ENCODE data around the gene TENT5C. TPM values are rescaled to one million over a fixed set of nuclear protein-coding genes. Genes with fewer than 3 reads are reported as not detected.
A peak's percentile ranks its signal among the peaks of the same experiment; 100 is the strongest.

Gene TENT5C
- total RNA-seq, 5 donors from 2014 or later (not counting 1 experiment from before 2014, with no cell fraction given): 7.6 to 133 (median 11.2) TPM

DNA sequence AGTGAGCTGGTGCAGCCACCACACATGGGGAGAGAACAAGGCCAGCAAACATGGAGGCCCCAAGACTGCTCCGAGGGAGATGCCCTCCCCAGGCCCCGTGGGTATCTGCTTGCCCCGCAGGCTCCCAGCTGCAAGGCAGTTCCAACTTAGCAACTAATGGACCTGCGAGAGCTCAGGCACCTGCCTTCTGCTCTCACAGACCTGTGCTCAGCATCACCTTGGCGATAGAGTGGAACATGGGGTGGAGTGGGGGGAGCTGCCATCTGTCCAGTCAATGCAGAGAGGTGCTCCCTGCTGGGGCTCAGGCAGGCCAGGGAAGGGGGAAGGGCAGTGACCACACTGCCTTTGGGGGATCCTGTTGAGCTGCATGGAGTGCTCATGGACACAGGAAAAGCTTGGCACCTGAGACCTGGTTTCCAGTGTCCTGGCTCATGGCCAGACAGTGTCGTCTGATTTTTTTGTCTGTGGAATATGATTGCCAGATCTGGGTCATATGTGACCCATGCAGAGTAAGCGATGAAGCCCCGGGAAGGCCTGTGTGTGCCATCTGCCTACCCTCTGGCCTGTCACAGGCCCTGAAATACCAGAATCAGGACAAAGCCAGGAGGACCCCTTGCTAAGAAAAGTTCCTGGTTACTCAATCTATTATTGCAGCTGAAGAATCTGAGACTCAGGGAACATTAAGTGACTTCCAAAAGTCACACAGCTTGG, 39.9 kb upstream of the TENT5C start:
- no peaks in the 10 kb centered on the region for H3K36me3 Mint-ChIP-seq
- no peak overlapping the region for H3K27ac Mint-ChIP-seq
- no peaks in the 10 kb centered on the region for H3K27me3 Mint-ChIP-seq
- 87% methylated on average over 5 of the region's 8 CpGs for WGBS (ENCODE audit: insufficient coverage)
- ChIA-PET POLR2A (no interaction called here), CTCF (no interaction called here)
- DNase-seq (no peak), ATAC-seq (replicated peaks in 1 of 4) (no peak)
- peaks cover 0 to 17% of the 10 kb centered on the region in 2 experiments for H3K27me3 ChIP-seq (replicated peaks in 1 of 2; ENCODE audit: control insufficient read depth in 2 of 2, extremely low read depth in 1 of 2, insufficient read depth in 2 of 2, low read length in 1 of 2)
- no peaks in the 10 kb centered on the region for H3K4me1 ChIP-seq (ENCODE audit: control insufficient read depth in 1 of 2, extremely low read depth in 1 of 2, insufficient read depth in 2 of 2, low read length in 2 of 2)
- H3K9me3 ChIP-seq: no peaks in the 10 kb centered on the region
- no peak overlapping the region for H3K27ac ChIP-seq (ENCODE audit: low read length)
- H3K4me1 Mint-ChIP-seq: peaks cover 0 to 6% (median 4%) of the 10 kb centered on the region in 3 donors
- H3K36me3 ChIP-seq (ENCODE audit: control insufficient read depth in 2 of 2, extremely low read depth in 1 of 2, insufficient read depth in 1 of 2, low read length in 1 of 2): no peaks in the 10 kb centered on the region
- H3K4me3 ChIP-seq (ENCODE audit: control insufficient read depth in 1 of 2, extremely low read depth in 1 of 2, low read length in 1 of 2): no peak overlapping the region
- no peak overlapping the region for H3K4me3 Mint-ChIP-seq
- H3K9me3 Mint-ChIP-seq: no peaks in the 10 kb centered on the region

DNA sequence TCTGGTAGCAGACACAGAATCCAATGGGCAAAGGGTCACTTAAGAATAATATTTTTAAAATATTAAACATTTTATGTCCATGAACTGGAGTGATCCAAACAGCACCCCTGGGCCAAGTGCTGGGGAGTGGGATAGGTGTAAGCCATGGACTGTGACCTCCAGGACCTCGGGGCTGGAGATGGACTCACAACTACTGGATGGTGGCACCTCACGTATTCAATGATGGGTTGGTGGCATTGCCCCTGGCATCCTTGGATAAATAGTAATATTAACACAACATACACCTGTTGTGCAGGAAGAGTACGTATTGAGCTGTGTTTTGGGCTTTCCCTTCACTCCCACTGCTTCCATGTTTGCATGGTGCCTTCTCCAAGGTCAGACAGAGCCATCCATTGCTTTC, 39.3 kb upstream of the TENT5C start:
- H3K36me3 ChIP-seq (ENCODE audit: control insufficient read depth in 2 of 2, extremely low read depth in 1 of 2, insufficient read depth in 1 of 2, low read length in 1 of 2): no peaks in the 10 kb centered on the region
- ChIA-PET POLR2A (no interaction called here), CTCF (no interaction called here)
- no peaks in the 10 kb centered on the region for H3K4me1 ChIP-seq (ENCODE audit: control insufficient read depth in 1 of 2, extremely low read depth in 1 of 2, insufficient read depth in 2 of 2, low read length in 2 of 2)
- H3K27me3 ChIP-seq (replicated peaks in 1 of 2; ENCODE audit: control insufficient read depth in 2 of 2, extremely low read depth in 1 of 2, insufficient read depth in 2 of 2, low read length in 1 of 2): peaks cover 0 to 17% of the 10 kb centered on the region in 2 experiments
- Mint-ChIP-seq H3K27me3 (no peaks in the 10 kb centered on the region), H3K27ac (no peak overlapping the region), H3K9me3 (no peaks in the 10 kb centered on the region), H3K4me1 (peaks cover 3 to 12% (median 6%) of the 10 kb centered on the region in 3 donors), H3K36me3 (no peaks in the 10 kb centered on the region), H3K4me3 (no peak overlapping the region)
- ATAC-seq (replicated peaks in 1 of 4): no peak
- no peak overlapping the region for H3K27ac ChIP-seq (ENCODE audit: low read length)
- H3K4me3 ChIP-seq (ENCODE audit: control insufficient read depth in 1 of 2, extremely low read depth in 1 of 2, low read length in 1 of 2): no peak overlapping the region
- no peaks in the 10 kb centered on the region for H3K9me3 ChIP-seq
- no CpG with 5 or more reads among the region's 3 CpGs for WGBS (ENCODE audit: insufficient coverage)
- no peak for DNase-seq

DNA sequence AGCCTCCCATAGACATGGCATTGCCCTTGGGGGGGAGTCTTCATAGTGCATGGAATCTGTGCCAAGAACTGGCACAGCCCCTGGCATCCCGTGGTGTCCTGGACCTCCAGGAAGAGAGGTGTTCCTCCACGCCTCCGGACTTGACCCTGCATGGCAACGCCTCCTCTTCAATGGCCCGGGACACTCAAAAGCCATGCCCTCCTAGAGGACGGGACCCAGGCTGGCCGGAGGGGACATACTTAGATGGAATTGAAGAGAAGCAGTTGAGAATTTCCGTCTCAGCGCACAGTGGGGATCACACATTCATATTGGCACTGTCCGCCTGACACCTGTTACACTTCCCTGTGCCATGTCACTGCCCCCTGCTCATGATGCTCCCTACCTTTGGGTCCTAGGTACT, 38.4 kb upstream of the TENT5C start:
- H3K27me3 Mint-ChIP-seq: no peaks in the 10 kb centered on the region
- no peak overlapping the region for H3K27ac Mint-ChIP-seq
- 94% methylated on average over 7 of the region's 10 CpGs for WGBS (ENCODE audit: insufficient coverage)
- POLR2A ChIA-PET: no interaction called here
- H3K4me1 Mint-ChIP-seq: peaks cover 11 to 20% (median 14%) of the 10 kb centered on the region in 3 donors
- Histone ChIP-seq H3K9me3 (no peaks in the 10 kb centered on the region), H3K36me3 (ENCODE audit: control insufficient read depth in 2 of 2, extremely low read depth in 1 of 2, insufficient read depth in 1 of 2, low read length in 1 of 2) (no peaks in the 10 kb centered on the region), H3K4me3 (ENCODE audit: control insufficient read depth in 1 of 2, extremely low read depth in 1 of 2, low read length in 1 of 2) (no peak overlapping the region), H3K27me3 (replicated peaks in 1 of 2; ENCODE audit: control insufficient read depth in 2 of 2, extremely low read depth in 1 of 2, insufficient read depth in 2 of 2, low read length in 1 of 2) (peaks cover 0 to 17% of the 10 kb centered on the region in 2 experiments), H3K27ac (ENCODE audit: low read length) (no peak overlapping the region), H3K4me1 (ENCODE audit: control insufficient read depth in 1 of 2, extremely low read depth in 1 of 2, insufficient read depth in 2 of 2, low read length in 2 of 2) (peaks cover 0 to 3% of the 10 kb centered on the region in 2 experiments)
- CTCF ChIA-PET: no interaction called here
- H3K36me3 Mint-ChIP-seq: no peaks in the 10 kb centered on the region
- DNase-seq (no peak), ATAC-seq (replicated peaks in 1 of 4) (no peak)
- H3K9me3 Mint-ChIP-seq: no peaks in the 10 kb centered on the region
- H3K4me3 Mint-ChIP-seq: no peak overlapping the region

GRCh38 chr1:117567976-117568375, 37.9 kb upstream of the TENT5C start:
- 79% methylated on average over 2 of the region's 3 CpGs for WGBS (ENCODE audit: insufficient coverage)
- H3K4me1 ChIP-seq (ENCODE audit: control insufficient read depth in 1 of 2, extremely low read depth in 1 of 2, insufficient read depth in 2 of 2, low read length in 2 of 2): peaks cover 0 to 8% of the 10 kb centered on the region in 2 experiments
- ChIA-PET POLR2A (no interaction called here), CTCF (no interaction called here)
- H3K27me3 ChIP-seq (replicated peaks in 1 of 2; ENCODE audit: control insufficient read depth in 2 of 2, extremely low read depth in 1 of 2, insufficient read depth in 2 of 2, low read length in 1 of 2): peaks cover 0 to 16% of the 10 kb centered on the region in 2 experiments
- Mint-ChIP-seq H3K4me1 (peaks cover 16 to 25% (median 19%) of the 10 kb centered on the region in 3 donors), H3K36me3 (no peaks in the 10 kb centered on the region), H3K27me3 (no peaks in the 10 kb centered on the region), H3K9me3 (no peaks in the 10 kb centered on the region), H3K27ac (no peak overlapping the region), H3K4me3 (no peak overlapping the region)
- no peaks in the 10 kb centered on the region for H3K36me3 ChIP-seq (ENCODE audit: control insufficient read depth in 2 of 2, extremely low read depth in 1 of 2, insufficient read depth in 1 of 2, low read length in 1 of 2)
- no peaks in the 10 kb centered on the region for H3K9me3 ChIP-seq
- ATAC-seq (replicated peaks in 1 of 4) (no peak), DNase-seq (no peak)
- no peak overlapping the region for H3K27ac ChIP-seq (ENCODE audit: low read length)
- H3K4me3 ChIP-seq (ENCODE audit: control insufficient read depth in 1 of 2, extremely low read depth in 1 of 2, low read length in 1 of 2): no peak overlapping the region

DNA sequence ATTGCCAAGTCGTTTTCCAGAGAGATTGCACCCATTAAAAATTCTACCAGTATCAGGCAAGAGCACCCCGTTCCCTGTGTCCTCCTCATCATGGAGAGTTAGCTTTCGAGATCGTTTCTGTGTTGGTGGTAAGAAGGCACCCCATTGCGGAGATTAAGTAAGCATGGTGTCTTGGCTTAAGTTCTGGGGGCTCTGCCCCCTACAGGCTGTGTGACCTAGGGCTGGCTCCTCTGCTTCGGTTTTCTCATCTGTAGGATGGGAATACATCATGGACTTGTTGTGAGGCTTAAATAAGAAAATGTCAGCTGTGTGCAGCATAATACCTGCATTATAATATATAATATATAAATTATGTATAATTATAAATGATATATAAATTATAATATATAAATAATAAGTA, 36.8 kb upstream of the TENT5C start:
- Mint-ChIP-seq H3K9me3 (no peaks in the 10 kb centered on the region), H3K4me1 (peaks cover 21 to 33% (median 22%) of the 10 kb centered on the region in 3 donors), H3K4me3 (no peak overlapping the region), H3K27me3 (no peaks in the 10 kb centered on the region), H3K27ac (no peak overlapping the region), H3K36me3 (no peaks in the 10 kb centered on the region)
- DNase-seq (no peak), ATAC-seq (replicated peaks in 1 of 4) (no peak)
- H3K36me3 ChIP-seq (ENCODE audit: control insufficient read depth in 2 of 2, extremely low read depth in 1 of 2, insufficient read depth in 1 of 2, low read length in 1 of 2): no peaks in the 10 kb centered on the region
- ChIA-PET POLR2A (no interaction called here), CTCF (no interaction called here)
- H3K27me3 ChIP-seq (replicated peaks in 1 of 2; ENCODE audit: control insufficient read depth in 2 of 2, extremely low read depth in 1 of 2, insufficient read depth in 2 of 2, low read length in 1 of 2): peaks cover 0 to 11% of the 10 kb centered on the region in 2 experiments
- H3K4me3 ChIP-seq (ENCODE audit: control insufficient read depth in 1 of 2, extremely low read depth in 1 of 2, low read length in 1 of 2): no peak overlapping the region
- H3K27ac ChIP-seq (ENCODE audit: low read length): no peak overlapping the region
- H3K4me1 ChIP-seq (ENCODE audit: control insufficient read depth in 1 of 2, extremely low read depth in 1 of 2, insufficient read depth in 2 of 2, low read length in 2 of 2): peaks cover 0 to 16% of the 10 kb centered on the region in 2 experiments
- WGBS (ENCODE audit: insufficient coverage): no CpG with 5 or more reads among the region's 6 CpGs
- no peaks in the 10 kb centered on the region for H3K9me3 ChIP-seq

GRCh38 chr1:117569856-117570255, 36.0 kb upstream of the TENT5C start:
- H3K27ac ChIP-seq (ENCODE audit: low read length): no peak overlapping the region
- H3K4me1 Mint-ChIP-seq: peaks cover 21 to 36% (median 25%) of the 10 kb centered on the region in 3 donors
- H3K27ac Mint-ChIP-seq: peak overlapping the region in 1 of 2 donors; percentile 5
- no CpG with 5 or more reads among the region's 3 CpGs for WGBS (ENCODE audit: insufficient coverage)
- CTCF ChIA-PET: no interaction called here
- H3K27me3 Mint-ChIP-seq: no peaks in the 10 kb centered on the region
- no peak overlapping the region for H3K4me3 Mint-ChIP-seq
- H3K4me1 ChIP-seq (ENCODE audit: control insufficient read depth in 1 of 2, extremely low read depth in 1 of 2, insufficient read depth in 2 of 2, low read length in 2 of 2): peaks cover 0 to 16% of the 10 kb centered on the region in 2 experiments
- peaks cover 0 to 11% of the 10 kb centered on the region in 2 experiments for H3K27me3 ChIP-seq (replicated peaks in 1 of 2; ENCODE audit: control insufficient read depth in 2 of 2, extremely low read depth in 1 of 2, insufficient read depth in 2 of 2, low read length in 1 of 2)
- no peaks in the 10 kb centered on the region for H3K36me3 ChIP-seq (ENCODE audit: control insufficient read depth in 2 of 2, extremely low read depth in 1 of 2, insufficient read depth in 1 of 2, low read length in 1 of 2)
- DNase-seq (no peak), ATAC-seq (replicated peaks in 1 of 4) (no peak)
- no peaks in the 10 kb centered on the region for H3K36me3 Mint-ChIP-seq
- H3K9me3 Mint-ChIP-seq: no peaks in the 10 kb centered on the region
- H3K4me3 ChIP-seq (ENCODE audit: control insufficient read depth in 1 of 2, extremely low read depth in 1 of 2, low read length in 1 of 2): no peak overlapping the region
- POLR2A ChIA-PET: no interaction called here
- H3K9me3 ChIP-seq: no peaks in the 10 kb centered on the region

Data from T-cell (primary cell).